Hematopoietic multipotent progenitor cell treated with erythropoietin and hydrocortisone succinate and interleukin-3 and kit ligand, for 6 days (in vitro differentiated cells): Measurements from ENCODE around the gene C19orf38.

ENCODE experiments used
- DNase-seq: peaks from one replicate; pipeline ENCODE4 v3.0.0-alpha.2; 2015

C19orf38 gene

DNA sequence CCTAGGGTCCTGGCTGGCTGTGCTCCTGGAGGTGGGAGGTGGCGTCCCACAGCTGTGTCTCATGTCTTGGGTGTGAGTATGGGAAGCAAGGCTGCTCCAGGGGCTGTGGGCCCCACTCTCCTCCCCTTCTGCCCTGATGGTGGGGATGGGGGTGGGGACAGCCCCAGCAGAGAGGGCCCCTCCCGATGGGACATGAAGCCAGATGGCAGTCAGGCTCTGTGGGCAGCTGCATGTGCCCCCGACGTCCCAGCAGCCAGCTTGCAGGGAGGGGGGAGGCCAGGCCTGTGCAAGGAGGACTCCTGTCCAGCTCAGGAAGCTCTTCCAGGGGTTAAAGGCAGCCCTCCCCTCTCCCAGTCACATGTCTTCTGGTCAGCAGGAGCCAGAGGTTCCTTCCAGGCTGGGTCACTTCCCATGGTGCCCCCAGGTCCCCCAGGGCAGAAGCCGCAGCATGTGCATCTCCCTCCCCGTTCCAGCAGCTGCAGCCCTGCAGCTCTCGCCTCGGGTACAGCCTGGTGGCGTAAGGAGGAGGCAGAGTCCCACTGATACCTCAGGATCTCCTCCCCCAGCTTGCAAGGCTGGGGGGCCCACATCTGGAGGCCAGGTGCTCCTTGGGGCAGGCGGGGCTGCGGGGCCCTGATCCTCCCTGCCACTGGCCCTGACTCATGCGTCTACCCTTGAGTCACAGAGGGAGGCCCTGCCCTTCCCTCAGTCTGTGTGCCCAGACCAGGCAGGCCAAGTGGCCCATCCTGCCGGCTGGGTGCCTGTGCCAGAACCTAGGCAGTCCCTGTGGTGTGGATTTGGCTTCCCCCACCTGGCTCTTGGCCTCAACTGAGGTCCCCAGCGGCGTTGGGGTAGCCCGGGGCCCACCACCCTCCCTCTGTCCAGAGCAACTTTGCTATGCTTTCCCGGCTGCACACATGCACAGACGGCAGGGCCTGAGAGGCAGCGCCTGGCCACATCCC, 67.2 kb downstream of the C19orf38 start:
- no peak for DNase-seq

DNA sequence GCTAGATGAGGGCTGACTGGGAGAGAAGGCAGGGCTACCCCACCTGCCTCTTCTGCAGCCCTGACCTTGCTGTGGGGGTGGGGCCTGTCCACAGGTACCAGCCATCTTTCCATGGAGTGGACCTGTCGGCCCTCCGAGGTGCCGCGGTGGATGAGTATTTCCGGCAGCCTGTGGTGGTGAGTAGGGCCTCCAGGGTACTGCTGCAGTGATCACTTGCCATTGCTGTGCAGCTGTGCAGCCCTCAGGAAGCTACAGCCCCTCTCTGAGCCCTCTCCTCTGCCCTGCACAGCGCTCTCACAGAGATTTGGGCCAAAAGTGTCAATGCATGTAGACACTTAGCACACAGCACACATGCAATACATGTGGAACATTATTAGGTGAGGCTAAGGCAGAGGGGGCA, 68.4 kb downstream of the C19orf38 start:
- no peak for DNase-seq

DNA sequence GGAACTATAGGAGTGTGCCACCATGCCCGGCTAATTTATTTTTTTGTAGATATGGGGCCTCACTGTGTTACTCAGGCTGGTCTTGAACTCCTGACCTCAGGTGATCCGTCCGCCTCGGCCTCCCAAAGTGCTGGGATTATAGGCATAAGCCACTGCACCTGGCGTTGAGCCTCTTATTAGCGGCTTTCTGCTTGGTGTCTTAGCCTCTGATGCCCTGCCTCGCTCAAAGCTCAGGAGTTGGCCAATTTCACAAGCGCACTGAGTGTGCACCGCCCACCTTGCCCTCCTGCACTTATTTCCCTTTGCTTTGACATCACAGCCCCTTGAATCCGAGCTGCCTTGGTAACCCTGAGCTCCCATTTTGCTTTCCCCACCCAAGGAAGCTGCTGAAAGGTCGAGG, 70.1 kb downstream of the C19orf38 start:
- no peak for DNase-seq
